ENCODE results near the gene PUS7.
"Not testable (repeated sequence)": the region's sequence is repeated elsewhere in the genome, so short reads cannot be mapped to it uniquely, and the experiment has no call there.

PUS7 gene

DNA sequence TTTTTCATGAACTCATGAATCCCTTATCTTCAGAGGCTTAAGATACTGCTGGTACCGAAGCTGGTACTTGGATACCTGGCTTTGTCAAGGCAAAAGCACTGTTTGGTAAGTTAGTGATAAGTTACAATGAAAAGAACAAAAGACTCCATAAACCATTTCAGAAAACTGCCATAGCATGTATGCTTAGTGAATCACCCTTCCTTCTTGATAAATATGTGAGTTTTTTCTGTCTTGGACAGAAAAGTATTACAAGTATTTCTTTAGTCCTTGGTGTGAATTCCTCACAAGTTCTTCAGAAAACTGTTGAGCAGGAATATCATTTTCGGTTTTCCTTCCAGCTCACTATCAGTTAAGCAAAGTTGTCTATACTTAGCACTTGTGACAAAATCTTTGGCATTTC is 25.6 kb downstream of the PUS7 start:
- no peak for DNase-seq

GRCh38 chr7:105493923-105494315 is 28.2 kb downstream of the PUS7 start:
- no peak for DNase-seq

GRCh38 chr7:105493196-105493922 is 28.7 kb downstream of the PUS7 start:
- no peak for DNase-seq

DNA sequence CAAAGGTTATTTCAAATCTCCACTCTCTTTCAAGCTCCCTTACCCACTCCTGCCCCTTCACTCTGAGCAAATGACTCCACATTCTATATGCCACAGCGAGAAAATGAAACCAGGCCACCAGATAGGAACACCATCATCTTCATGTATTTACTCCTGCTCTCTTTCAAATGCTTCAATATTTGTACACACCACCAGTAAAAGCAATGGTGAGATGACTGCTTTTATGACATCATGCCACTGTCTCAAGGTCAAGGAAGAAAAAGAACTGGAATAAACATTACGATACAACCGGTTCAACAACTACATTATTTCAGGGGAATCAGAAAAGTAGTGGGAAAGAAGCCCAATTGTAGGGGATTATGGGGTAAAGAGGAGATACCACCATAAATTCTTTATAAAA is 32.7 kb downstream of the PUS7 start:
- DNase-seq, result no peak

GRCh38 chr7:105487579-105488571 is 34.2 kb downstream of the PUS7 start:
- DNase-seq, result no peak

DNA sequence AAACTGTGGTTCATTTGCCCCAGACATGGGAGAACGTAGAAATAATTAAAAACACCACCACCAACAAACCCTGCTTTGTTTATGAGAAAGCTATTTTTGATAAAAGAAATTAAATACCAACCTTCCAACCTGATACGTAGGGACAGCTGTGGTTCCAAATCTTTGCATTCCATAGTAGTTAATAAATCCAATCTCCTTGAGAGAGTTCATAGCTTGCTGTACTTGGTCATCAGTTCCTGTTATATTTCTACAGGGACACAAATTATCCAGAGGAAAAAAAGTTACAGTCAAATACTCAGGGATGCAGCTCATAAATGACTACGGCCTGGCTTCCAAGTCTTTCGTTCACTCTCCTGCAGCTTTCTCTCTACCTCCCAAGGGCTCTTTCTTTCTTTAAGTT is 41.1 kb downstream of the PUS7 start:
- DNase-seq, result no peak

DNA sequence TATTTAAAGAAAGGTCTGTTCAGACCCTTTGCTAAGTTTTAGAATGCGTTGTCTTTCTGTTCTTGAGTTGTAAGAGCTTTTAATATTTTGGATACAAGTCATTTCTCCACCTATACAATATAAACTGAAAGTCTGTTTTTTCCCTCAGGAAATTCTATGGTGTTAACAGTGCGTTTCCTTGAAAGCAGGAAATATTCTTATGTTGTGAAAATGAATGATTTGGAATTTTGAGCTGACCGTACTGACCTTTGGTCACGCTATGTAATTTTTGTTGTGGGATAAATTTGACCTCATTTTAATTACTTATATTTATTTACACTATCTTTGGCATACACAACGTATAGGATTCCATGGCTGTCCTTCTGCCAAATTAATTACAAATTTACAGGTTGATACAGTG is 43.5 kb downstream of the PUS7 start:
- DNase-seq, result no peak

- DNase-seq, result no peak
These were observed 44.2 kb downstream of the PUS7 start for GRCh38 chr7:105477908-105478307.

GRCh38 chr7:105474045-105474444 is 48.0 kb downstream of the PUS7 start:
- no peak for DNase-seq

GRCh38 chr7:105473163-105473562 is 48.9 kb downstream of the PUS7 start:
- DNase-seq, result no peak

DNA sequence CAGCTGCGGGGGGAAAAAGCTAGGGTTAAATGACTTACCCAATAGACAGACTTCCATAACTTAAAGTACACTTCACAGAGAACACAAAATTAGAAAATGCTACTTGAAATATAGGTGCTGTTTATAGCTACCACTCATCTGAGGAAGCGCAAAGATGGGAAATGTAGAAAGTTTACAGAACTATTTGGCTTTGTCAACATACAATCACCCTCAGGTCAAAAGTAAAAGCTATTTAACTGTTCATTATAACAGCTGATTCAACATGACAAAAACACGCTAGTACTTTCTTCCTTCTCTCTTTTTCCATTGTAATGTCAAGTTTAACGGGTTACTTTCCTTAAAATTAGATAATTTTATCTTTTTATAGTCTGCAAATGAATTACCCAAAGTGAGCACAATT is 51.2 kb downstream of the PUS7 start:
- no peak for DNase-seq

DNA sequence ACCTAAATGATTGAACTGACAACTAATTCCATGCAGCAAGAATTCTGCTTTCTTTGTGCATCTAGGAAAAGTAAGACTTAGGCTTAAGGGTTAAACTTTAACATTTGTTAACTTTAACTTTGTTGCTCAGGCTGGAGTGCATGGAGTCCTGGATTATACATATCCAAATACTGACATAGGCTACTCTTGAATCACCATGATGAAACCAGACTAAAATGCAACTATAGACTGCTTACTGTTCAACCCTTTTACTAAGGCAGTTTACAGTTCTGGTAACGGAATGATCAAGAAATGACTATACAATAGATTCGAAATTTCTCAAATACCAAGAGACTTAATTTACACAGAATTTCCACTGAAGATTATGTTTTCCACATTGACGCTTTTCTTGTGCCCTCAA is 52.0 kb downstream of the PUS7 start:
- no peak for DNase-seq

- no peak for DNase-seq
These were observed 59.2 kb downstream of the PUS7 start for GRCh38 chr7:105462765-105463420.

- DNase-seq, result no peak
These were observed 60.6 kb downstream of the PUS7 start for GRCh38 chr7:105461518-105461917.

GRCh38 chr7:105457619-105458225 is 64.3 kb downstream of the PUS7 start:
- no peak for DNase-seq

GRCh38 chr7:105454921-105455320 is 67.2 kb downstream of the PUS7 start:
- no peak for DNase-seq

- no peak for DNase-seq
These were observed 67.8 kb downstream of the PUS7 start for GRCh38 chr7:105454095-105454747.

- DNase-seq, result no peak
These were observed 70.0 kb downstream of the PUS7 start for GRCh38 chr7:105452085-105452484.

- not testable (repeated sequence) for DNase-seq
These were observed 71.2 kb downstream of the PUS7 start for GRCh38 chr7:105450870-105451269.

DNA sequence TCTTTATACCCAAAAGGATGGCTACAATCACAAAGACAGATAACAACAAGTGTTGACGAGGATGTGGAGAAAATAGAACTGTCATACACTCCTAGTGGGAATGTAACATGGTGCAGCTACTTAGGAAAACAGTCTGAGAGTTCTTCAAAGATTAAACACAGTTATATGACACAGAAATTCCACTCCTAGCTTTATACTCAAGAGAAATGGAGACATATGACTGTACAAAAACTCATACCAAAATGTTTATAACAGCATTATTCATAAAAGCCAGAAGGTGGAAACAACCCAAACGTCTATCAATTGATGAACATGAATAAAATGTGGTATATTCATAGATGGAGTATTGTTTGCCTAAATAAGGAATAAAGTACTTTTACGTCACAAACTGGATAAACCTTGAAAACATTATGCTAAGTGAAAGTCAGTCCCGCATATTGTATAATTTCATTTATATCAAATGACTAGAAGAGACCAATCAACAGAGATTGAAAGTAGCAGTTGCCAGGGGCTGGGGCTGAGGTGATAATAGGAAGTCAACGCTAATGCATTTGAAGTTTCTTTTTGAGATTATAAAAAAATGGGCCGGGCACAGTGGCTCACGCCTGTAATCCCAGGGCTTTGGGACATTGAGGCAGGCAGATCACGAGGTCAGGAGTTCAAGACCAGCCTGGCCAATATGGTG is 71.8 kb downstream of the PUS7 start:
- no peak for DNase-seq

DNA sequence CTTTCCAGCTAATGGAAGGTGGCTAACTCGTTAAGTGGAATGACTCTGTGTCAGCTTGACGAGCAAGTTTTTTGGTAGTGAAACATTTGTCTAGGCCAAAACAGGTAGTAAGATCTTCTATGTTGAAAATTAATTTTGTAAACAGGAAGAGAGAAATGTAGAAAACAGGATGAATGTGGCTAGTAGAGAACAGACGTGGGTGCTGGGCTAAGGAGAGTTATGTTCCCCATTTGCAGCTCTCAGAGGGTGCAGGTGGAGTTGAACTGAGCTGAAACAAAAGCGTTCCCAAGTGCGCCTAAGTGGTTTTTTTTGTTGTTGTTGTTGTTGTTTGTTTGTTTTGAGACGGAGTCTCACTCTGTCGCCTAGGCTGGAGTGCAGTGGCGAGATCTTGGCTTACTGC is 73.9 kb downstream of the PUS7 start:
- no peak for DNase-seq
